ENCODE measurements around the gene ZNF763. TPM values are rescaled to one million over a fixed set of nuclear protein-coding genes. Genes with fewer than 3 reads are reported as not detected.
"Not testable (repeated sequence)": the region's sequence is repeated elsewhere in the genome, so short reads cannot be mapped to it uniquely, and the experiment has no call there.

Gene ZNF763
- 1 to 10 TPM; 3.3 to 7.2 TPM for total RNA-seq
- 1 to 10 TPM; 3.2 to 6.2 TPM for polyA plus RNA-seq
- long read RNA-seq, donor 1, partial matches to known transcripts: 0 of 3 reads
- long read RNA-seq, donor 1, other reads (novel, unspliced or antisense): 0 of 3 reads
- long read RNA-seq, donor 2: 0 reads
- long read RNA-seq, donor 3: 0 reads
- long read RNA-seq, donor 4: 0 reads
- long read RNA-seq, donor 5: 0 reads

DNA sequence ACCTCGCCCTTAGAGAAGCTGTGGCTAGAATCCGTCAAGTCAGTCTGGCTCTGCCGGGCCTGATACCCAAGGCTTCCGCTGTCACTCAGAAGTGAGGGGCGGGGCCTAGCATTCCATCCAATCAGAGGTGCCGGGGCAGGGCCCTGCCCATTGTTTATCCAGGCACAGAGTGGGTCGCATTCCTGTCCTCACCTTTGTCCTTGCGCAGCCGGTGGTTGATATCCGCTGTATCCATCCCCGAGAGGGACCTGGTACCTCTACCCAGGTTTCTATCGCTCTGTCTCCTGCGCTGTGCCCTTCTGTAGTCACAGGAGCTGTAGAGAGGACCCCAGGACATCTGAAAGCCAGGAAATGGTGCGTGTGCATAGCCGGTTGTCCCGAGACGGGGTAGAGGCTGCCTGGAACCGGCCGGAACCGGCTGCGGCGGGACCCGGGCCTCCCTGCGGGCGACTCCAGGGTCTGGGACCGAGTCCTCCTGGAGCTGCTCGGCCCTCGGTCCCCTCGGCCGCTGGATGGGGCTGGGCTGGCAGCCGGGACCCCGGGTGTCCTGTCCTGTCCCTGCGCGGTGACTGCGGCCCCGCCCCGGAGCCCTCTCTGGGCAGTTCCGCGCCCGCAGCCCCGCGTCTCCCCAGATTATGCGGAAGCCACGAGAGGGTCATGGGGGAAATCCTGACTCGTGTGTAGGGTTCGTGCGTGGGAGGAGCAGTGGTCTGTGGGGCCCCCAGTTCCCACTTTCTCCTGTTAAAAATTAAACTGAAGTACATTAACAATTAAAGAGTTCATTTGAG, at the start of gene ZNF763:
TSS of gene ZNF763 (plus strand) at position 183 of the 788 bp plus-strand sequence. CDS start at position 352, 169 bp downstream.
- Histone ChIP-seq H3K9ac (ENCODE audit: insufficient read depth in 1 of 2, low read length in 2 of 2) (peak within 1 kb of the TSS; percentile 77 to 80), H3K36me3 (ENCODE audit: control insufficient read depth in 4 of 4, insufficient read depth in 4 of 4, low read length in 4 of 4) (peaks cover 0 to 3% (median under 1%) of the 10 kb centered on the region in 4 donors), H3K4me3 (peak within 1 kb of the TSS; percentile 78), H3K4me1 (ENCODE audit: control insufficient read depth in 5 of 5, insufficient read depth in 5 of 5, low read length in 5 of 5) (peaks cover 2 to 14% (median 6%) of the 10 kb centered on the region in 5 donors), H3K27me3 (ENCODE audit: control insufficient read depth in 3 of 3, insufficient read depth in 3 of 3, low read length in 2 of 3) (no peaks in the 10 kb centered on the region), H3K27ac (ENCODE audit: low read depth in 1 of 2, low read length in 1 of 2) (peak within 1 kb of the TSS; percentile 91 to 99), H3K9me3 (ENCODE audit: control insufficient read depth in 4 of 4, insufficient read depth in 3 of 4, low read length in 3 of 4) (no peaks in the 10 kb centered on the region)
- WGBS, 2 donors: 0 to 1% methylated on average over 46 to 47 of the region's 47 CpGs
- TF ChIP-seq, protein P1, sequence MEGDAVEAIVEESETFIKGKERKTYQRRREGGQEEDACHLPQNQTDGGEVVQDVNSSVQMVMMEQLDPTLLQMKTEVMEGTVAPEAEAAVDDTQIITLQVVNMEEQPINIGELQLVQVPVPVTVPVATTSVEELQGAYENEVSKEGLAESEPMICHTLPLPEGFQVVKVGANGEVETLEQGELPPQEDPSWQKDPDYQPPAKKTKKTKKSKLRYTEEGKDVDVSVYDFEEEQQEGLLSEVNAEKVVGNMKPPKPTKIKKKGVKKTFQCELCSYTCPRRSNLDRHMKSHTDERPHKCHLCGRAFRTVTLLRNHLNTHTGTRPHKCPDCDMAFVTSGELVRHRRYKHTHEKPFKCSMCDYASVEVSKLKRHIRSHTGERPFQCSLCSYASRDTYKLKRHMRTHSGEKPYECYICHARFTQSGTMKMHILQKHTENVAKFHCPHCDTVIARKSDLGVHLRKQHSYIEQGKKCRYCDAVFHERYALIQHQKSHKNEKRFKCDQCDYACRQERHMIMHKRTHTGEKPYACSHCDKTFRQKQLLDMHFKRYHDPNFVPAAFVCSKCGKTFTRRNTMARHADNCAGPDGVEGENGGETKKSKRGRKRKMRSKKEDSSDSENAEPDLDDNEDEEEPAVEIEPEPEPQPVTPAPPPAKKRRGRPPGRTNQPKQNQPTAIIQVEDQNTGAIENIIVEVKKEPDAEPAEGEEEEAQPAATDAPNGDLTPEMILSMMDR (IDR thresholded peaks at IDR 0.05; ENCODE audit: control extremely low read depth, extremely low read depth): no peak
- DNase-seq (peak; percentile 94 to 96 (median 95)), ATAC-seq (ENCODE audit: insufficient read depth, low FRiP score) (peak; percentile 96)

DNA sequence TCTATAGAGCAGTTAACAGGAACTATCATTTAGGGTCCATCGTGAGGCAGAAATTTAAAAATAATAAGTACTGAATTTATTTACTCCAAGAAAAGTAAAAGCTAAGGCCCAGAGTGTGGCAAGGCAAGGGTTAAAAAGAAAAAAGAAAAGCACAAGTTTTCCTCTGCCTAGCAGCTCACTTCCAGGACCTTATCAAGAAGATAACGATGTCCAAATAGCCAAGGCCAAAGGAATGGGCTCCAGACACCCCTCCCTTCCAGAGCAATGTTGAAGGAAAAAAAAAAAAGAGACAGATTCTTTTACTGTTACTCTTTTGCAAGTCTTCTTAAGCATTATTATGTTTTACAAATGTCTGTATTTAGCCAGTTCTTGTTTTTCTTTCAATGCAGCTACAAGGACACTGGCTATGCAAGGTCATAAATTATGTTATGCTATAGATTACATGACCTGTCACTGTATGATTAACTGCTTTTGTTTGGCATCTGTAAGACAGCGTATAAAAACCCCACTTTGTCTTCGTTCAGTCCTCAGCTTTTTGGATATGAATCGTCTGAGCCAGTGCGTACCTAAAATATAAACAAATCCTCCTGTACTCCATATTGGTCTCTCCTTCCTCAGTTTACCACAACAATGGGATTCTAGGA, 42.9 kb upstream of the ZNF763 start:
- ATAC-seq (ENCODE audit: insufficient read depth, low FRiP score) (no peak), DNase-seq (peak in 2 of 3 donors; percentile 22 to 33)
- Histone ChIP-seq H3K36me3 (ENCODE audit: control insufficient read depth in 4 of 4, insufficient read depth in 4 of 4, low read length in 4 of 4) (no peaks in the 10 kb centered on the region), H3K27ac (ENCODE audit: low read depth in 1 of 2, low read length in 1 of 2) (no peak overlapping the region), H3K9ac (ENCODE audit: insufficient read depth in 1 of 2, low read length in 2 of 2) (no peak overlapping the region), H3K9me3 (ENCODE audit: control insufficient read depth in 4 of 4, insufficient read depth in 3 of 4, low read length in 3 of 4) (peaks cover 0 to 2% (median 0%) of the 10 kb centered on the region in 4 donors), H3K27me3 (ENCODE audit: control insufficient read depth in 3 of 3, insufficient read depth in 3 of 3, low read length in 2 of 3) (no peaks in the 10 kb centered on the region), H3K4me3 (no peak overlapping the region), H3K4me1 (ENCODE audit: control insufficient read depth in 5 of 5, insufficient read depth in 5 of 5, low read length in 5 of 5) (peaks cover 0 to 12% (median under 1%) of the 10 kb centered on the region in 5 donors)
- 47 to 50% methylated on average over 6 of the region's 6 CpGs for WGBS, 2 donors
- TF ChIP-seq, protein P1 (IDR thresholded peaks at IDR 0.05; ENCODE audit: control extremely low read depth, extremely low read depth): no peak

DNA sequence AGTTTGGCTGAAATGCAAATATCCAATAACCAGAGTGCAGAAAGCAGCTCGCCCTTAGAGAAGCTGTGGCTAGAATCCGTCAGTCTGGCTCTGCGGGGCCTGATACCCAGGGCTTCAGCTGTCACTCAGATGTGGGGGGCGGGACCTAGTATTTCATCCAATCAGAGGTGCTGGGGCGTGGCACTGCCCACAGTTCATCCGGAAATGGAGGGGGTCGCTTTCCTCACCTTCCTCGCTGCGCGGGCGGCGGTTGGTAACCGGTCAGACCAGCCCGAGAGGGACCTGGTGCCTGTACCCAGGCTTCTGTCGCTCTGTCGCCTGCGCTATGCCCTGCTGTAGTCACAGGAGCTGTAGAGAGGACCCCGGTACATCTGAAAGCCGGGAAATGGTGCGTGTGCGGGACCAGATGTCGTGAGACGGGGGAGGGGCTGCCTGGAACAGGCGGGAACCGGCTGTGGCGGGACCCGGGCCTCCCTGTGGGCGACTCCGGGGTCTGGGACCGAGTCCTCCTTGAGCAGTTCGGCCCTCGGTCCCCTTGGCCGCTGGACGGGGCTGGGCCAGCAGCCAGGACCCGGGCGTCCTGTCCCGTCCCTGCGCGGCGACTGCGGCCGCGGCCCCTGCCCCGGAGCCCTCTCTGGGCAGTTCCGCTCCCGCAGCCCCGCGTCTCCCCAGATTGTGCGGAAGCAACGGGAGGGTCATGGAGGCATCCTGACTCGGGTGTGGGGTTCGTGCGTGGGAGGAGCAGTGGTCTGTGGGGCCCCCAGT, 39.8 kb upstream of the ZNF763 start, which contains the start of gene ZNF700:
TSS of gene ZNF700 (plus strand) at position 222 of the 765 bp plus-strand sequence. CDS start at position 326, 104 bp downstream.
- Histone ChIP-seq H3K9me3 (ENCODE audit: control insufficient read depth in 4 of 4, insufficient read depth in 3 of 4, low read length in 3 of 4) (peaks cover 0 to 3% (median under 1%) of the 10 kb centered on the region in 4 donors), H3K27me3 (ENCODE audit: control insufficient read depth in 3 of 3, insufficient read depth in 3 of 3, low read length in 2 of 3) (no peaks in the 10 kb centered on the region), H3K9ac (ENCODE audit: insufficient read depth in 1 of 2, low read length in 2 of 2) (peak within 1 kb of the TSS; percentile 81 to 85), H3K27ac (ENCODE audit: low read depth in 1 of 2, low read length in 1 of 2) (peak within 1 kb of the TSS; percentile 80 to 95), H3K4me3 (peak within 1 kb of the TSS; percentile 75), H3K4me1 (ENCODE audit: control insufficient read depth in 5 of 5, insufficient read depth in 5 of 5, low read length in 5 of 5) (peaks cover 0 to 12% (median 2%) of the 10 kb centered on the region in 5 donors), H3K36me3 (ENCODE audit: control insufficient read depth in 4 of 4, insufficient read depth in 4 of 4, low read length in 4 of 4) (peaks cover 0 to 19% (median 4%) of the 10 kb centered on the region in 4 donors)
- TF ChIP-seq, protein P1 (IDR thresholded peaks at IDR 0.05; ENCODE audit: control extremely low read depth, extremely low read depth): no peak
- ATAC-seq (ENCODE audit: insufficient read depth, low FRiP score): peak; percentile 95
- DNase-seq: peak; percentile 96 to 98 (median 97)
- 0% methylated on average over 51 to 53 of the region's 53 CpGs for WGBS, 2 donors

DNA sequence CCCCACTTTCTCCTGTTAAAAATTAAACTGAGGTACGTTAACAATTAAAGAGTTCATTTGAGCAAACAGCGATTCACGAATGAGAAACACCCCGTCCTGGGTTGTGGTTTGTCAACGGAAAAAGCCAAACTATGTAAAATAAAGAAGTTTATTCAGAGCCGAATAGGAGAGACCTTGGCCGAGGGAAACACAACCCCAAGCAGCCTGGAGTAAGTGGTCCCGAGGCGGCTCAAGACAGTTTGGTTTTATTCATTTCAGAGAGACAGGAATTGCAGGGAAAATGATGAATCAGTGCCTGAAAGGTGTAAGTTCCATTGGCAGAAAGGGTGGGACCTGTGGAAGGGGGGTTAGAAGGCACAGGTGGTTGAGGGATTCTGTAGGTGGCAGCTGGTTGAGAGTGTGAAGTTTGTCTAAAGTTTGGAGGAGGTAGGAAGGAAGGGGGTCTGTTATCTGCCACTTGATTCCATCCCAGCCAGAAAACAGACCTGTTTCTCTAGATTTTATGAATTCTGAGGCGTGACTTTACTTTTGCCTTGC, 39.1 kb upstream of the ZNF763 start:
- 6% methylated on average over 10 of the region's 10 CpGs for WGBS, 2 donors
- ATAC-seq (ENCODE audit: insufficient read depth, low FRiP score); H3K27me3 ChIP-seq (ENCODE audit: control insufficient read depth in 3 of 3, insufficient read depth in 3 of 3, low read length in 2 of 3); H3K9me3 ChIP-seq (ENCODE audit: control insufficient read depth in 4 of 4, insufficient read depth in 3 of 4, low read length in 3 of 4): not testable (repeated sequence)
- peak in 1 of 3 donors; percentile 11 for DNase-seq
- H3K4me1 ChIP-seq (ENCODE audit: control insufficient read depth in 5 of 5, insufficient read depth in 5 of 5, low read length in 5 of 5): peaks cover 0 to 12% (median 2%) of the 10 kb centered on the region in 5 donors
- H3K4me3 ChIP-seq: peak overlapping the region; percentile 75
- H3K36me3 ChIP-seq (ENCODE audit: control insufficient read depth in 4 of 4, insufficient read depth in 4 of 4, low read length in 4 of 4): peaks cover 0 to 23% (median 5%) of the 10 kb centered on the region in 4 donors
- H3K27ac ChIP-seq (ENCODE audit: low read depth in 1 of 2, low read length in 1 of 2): peak overlapping the region; percentile 80 to 95
- H3K9ac ChIP-seq (ENCODE audit: insufficient read depth in 1 of 2, low read length in 2 of 2): peak overlapping the region; percentile 81 to 85

All from lung (tissue), 16 donors.